GM10248 (cell line): Measurements from ENCODE around the gene TMEM37.

Experiments
- CTCF ChIA-PET: fragments of 300-600 bp; sonication (Branson Sonifier 250); formaldehyde crosslinking; extraction: SDS; loops from one replicate; lab custom pipeline; 2021; ENCODE audit warnings: antibody characterized with exemption; lab: Yijun Ruan, JAX
- POLR2A ChIA-PET: fragments of 350-650 bp; sonication (Branson Sonifier 250); formaldehyde crosslinking; extraction: SDS; loops from one replicate; lab custom pipeline; 2020; ENCODE audit warnings: antibody characterized with exemption; lab: Yijun Ruan, JAX
- DNase-seq: peaks from one replicate; pipeline ENCODE4 v3.0.0; 2012; ENCODE audit errors: extremely low spot score
- CTCF ChIP-seq: IDR thresholded peaks from 2 replicates; pipeline ENCODE4 v1.5.1; 2012; ENCODE audit warnings: mild to moderate bottlenecking, low read depth; ENCODE audit errors: extremely low read depth, missing control alignments, control extremely low read depth

The TMEM37 gene

GRCh38 chr2:119474371-119475224, 42.9 kb downstream of the TMEM37 start:
- ChIA-PET POLR2A (no interaction called here), CTCF (interaction anchor here (0.6 to 8.7 kb wide), 10 partner anchors 9 to 463 kb away, joined by 3 to 110 read pairs (median 24); no protein-coding TSS in a partner anchor)
- TF ChIP-seq CTCF: no peak
- DNase-seq: no peak

- ChIA-PET CTCF (interaction anchor here (0.6 to 8.7 kb wide), 20 partner anchors 9 to 463 kb away, joined by 3 to 110 read pairs (median 5); no protein-coding TSS in a partner anchor), POLR2A (no interaction called here)
- no peak for DNase-seq
- TF ChIP-seq CTCF: no peak
Measured at GRCh38 chr2:119475225-119475856, 43.7 kb downstream of the TMEM37 start.

GRCh38 chr2:119475857-119476244, 44.2 kb downstream of the TMEM37 start:
- no peak for TF ChIP-seq CTCF
- ChIA-PET POLR2A (no interaction called here), CTCF (interaction anchor here (0.8 to 8.7 kb wide), 26 partner anchors 10 to 595 kb away, joined by 3 to 110 read pairs (median 5); no protein-coding TSS in a partner anchor)
- DNase-seq: no peak

GRCh38 chr2:119476301-119477112, 44.9 kb downstream of the TMEM37 start:
- POLR2A ChIA-PET: no interaction called here
- peak; percentile 86 for DNase-seq
- TF ChIP-seq CTCF: peak; percentile 94
- CTCF ChIA-PET: interaction anchor here (0.6 to 8.7 kb wide), 40 partner anchors 10 to 1204 kb away, joined by 3 to 110 read pairs (median 4); no protein-coding TSS in a partner anchor

- ChIA-PET CTCF (interaction anchor here (0.7 to 8.7 kb wide), 32 partner anchors 11 to 1203 kb away, joined by 3 to 110 read pairs (median 4); no protein-coding TSS in a partner anchor), POLR2A (no interaction called here)
- no peak for DNase-seq
- TF ChIP-seq CTCF: no peak
Measured at GRCh38 chr2:119477113-119477505, 45.5 kb downstream of the TMEM37 start.
